Stimulated activated CD4-positive, alpha-beta T cell treated with anti-CD3 and anti-CD28 coated beads, Interleukin-1b, Interleukin-23, amount 100 ng/mL, for 48 hours (primary cell): Measurements from ENCODE around the gene RNF207.

Experiments used
- DNase-seq: peaks from one replicate; pipeline ENCODE4 v3.0.0-alpha.2; 2020

RNF207 gene

DNA sequence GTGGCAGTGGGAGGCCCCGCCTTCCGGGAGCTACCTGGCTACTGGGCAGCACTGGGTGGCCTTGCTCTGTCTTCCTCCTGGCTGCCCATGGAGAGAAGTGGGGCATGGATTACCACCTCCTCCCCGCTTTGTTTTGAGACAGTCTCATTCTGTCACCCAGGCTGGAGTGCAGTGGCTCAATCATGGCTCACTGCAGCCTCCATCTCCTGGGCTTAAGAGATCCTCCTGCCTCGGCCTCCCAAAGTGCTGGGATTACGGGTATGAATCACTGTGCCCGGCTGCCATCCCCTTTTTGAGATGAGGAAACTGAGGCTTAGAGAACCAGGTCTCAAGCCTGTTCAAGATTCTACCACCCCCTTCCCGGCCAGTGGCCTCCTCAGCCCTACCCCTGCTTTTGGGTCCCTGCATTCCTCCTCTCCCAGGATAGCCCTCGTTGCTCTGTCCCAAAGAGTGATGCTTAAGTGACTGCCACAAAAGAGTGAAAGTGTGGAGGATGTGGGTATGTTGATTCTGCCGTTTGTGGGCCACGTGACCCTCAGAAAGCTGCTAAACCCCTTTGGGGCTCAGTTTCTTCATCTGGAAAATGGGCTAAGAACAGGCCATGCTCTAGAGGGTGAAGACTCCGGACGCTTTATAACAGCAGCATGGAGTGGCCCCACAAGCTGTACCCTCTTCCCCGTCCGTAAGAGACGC, 45.9 kb downstream of the RNF207 start:
- DNase-seq, result no peak

DNA sequence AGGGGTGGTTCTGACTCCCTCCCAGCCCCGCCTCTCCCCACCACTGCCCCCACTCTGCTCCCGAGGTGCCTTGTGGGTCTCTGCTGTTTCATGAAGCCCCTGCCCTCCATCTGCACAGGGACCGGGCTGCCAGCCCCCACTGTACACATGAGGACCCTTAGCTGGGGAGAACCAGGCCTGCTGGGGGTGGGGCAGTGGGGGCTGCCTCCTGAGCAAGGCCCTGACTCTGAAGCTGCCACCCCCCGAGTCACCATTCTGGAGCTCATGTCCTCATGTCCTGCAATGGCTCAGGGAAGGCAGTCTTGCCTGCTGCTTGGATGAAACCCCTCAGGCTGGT, 46.4 kb downstream of the RNF207 start:
- no peak for DNase-seq

DNA sequence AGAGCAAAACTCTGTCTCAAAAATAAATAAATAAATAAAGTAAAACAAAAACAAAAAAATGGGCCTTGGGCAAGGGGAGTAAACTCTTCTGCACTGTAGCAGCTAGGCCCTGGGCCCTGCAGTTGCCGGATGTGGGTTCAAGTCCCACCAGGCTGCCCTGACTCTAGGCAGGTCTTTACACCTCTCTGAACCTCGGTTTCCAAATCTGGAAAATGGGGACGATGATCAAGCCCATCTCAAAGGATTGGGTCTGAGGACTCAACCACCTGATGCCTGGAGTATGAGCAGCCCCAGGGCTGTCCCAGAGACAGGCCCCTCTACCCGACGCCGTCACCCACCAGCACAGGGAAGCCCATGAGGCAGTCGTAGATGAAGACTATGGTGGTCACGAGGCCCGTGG, 47.5 kb downstream of the RNF207 start:
- no peak for DNase-seq

DNA sequence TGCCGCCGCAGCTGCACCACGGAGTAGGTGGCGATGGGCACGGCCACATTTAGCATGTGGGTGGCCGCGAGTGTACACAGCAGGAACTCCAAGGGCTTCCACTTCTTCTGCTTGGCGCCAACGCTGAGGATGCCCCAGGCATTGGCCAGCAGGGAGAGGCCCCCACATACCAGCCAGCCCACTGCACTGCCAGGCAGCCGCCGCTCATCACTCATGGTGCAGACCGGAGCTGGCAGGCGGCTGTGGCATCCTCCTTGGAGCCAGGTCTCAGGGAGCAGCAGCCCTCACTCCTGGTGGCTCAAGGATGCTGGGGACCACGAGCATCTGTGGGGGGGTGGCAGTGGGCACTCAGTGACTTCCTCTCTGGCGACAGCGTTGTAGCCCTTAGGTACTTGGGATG, 48.8 kb downstream of the RNF207 start:
- no peak for DNase-seq

DNA sequence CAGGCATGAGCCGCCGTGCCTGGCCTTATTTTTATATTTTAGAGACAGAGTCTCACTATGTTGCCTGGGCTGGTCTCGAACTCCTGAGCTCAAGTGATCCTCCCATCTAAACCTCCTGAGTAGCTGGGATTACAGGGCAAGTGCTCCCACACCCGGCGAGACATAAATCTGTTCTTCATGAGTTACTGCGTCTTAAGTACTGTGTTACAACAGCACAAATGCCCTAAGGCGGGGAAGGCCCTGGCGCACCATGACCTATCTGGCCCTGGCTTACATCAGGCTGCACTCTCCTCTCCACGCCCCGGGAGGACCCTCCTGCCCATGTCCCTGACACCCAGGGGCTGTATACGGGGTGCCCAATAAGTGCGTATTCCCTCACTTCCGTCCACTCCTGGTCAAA, 50.7 kb downstream of the RNF207 start:
- no peak for DNase-seq

DNA sequence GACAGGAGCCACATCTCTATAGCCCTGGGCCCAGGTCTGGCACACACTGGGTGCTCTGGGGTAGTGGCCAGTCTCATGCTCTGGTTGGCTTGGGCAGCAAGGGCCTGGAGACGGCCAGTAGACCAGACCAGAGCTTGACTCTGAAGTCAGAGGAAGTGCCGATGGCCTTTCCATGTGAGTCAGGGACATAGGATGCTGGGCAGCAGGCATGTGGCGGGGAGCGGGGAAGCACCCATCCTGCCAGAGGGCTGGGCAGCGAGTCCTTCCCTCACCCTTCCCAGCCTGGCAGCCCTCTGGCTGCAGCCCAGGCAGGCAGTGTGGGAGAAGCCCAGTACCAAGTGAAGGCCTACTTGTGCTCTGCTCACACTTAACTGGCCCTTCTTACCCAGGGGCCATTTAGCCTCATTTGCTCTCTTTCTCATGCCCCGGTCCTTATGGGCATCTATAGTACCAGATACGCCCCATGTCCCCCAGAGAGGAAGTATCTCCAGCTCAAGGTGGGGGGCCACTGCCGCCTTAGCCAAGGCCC, 51.7 kb downstream of the RNF207 start:
- DNase-seq, result no peak

DNA sequence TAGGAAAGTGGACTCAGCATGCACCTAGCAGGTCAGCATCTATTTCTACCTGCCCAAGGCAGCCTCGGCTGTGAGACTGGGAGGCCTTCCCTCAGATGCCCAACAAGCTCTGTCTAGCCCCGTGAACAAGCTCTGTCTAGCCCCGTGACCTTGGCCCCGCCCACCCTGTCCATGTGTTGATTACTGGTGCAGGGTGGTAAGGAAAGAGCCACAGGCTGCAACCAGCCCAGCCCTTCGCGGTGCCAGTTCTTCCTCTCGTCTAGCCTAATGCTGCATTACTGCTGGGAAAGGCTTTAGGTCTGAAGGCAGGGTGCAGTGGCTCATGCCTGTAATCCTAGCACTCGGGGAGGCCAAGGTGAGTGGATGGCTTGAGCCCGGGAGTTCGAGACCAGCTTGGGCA, 52.8 kb downstream of the RNF207 start:
- DNase-seq, result no peak

DNA sequence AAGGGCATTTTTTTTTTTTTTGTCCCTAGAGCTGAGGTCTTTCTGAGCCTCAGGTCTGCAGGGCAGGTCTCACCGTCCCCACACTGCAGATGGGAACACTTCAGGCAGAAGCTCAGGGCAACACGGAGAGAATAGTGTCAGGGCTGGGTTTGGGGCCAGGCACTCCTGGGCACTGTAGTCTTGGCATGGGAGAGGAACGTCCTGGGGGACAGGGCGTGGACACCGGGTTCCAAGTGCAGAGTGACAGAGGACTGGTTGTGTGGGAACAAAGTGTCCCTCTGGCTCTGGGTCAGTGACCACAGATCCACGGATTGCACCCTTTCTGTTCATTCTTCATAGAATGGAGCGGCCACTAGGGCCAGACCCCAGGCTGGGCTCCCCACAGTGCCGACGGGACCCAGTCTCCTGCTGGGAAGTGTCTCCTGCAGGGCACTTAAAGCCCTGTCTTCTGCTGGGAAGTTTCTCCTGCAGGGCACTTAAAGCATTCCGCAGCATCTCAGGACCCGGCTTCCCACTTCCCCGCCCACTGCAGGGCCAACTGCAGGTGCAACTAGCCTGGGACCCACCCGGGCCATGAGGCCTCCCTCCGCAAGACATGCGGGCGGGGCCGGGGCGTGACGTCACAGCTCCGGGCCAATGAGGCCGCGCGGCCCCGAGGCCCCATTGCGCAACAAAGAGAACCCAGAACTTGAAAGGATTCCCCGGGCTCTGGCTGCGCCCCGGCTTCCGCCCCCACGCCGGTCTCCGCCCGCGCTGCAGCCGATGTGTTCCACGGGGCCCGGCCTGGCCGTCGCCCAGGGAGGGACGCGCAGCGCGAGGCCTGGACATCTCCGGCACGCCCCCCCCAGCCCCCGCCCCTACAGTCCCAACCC, 53.8 kb downstream of the RNF207 start:
- DNase-seq, result peak; percentile 75

DNA sequence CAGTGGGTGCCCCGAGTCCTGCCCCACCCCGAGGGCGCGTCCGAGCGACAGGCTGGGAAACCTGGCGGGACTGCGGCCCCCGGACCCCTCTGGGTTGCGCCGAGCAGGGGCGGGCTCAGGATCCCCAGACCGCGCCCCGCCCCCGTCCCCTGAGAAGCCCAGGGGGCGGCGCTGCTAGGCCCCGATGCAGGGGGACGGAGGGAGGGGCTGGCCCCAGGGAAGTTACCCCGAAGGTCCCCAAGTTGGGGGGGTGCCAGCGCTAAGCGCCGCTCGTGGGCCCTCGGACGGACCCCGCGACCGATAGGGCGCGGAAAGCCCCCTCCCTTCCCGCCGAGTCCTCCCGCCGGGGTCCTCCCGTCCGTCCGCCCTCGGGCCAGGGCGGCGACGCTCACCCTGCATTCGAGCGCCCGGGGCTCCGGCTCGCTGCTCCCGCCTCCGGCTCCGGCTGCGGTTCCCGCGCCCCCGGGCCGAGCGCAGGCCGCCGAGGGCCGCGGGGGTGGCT, 54.6 kb downstream of the RNF207 start:
- DNase-seq, result no peak

DNA sequence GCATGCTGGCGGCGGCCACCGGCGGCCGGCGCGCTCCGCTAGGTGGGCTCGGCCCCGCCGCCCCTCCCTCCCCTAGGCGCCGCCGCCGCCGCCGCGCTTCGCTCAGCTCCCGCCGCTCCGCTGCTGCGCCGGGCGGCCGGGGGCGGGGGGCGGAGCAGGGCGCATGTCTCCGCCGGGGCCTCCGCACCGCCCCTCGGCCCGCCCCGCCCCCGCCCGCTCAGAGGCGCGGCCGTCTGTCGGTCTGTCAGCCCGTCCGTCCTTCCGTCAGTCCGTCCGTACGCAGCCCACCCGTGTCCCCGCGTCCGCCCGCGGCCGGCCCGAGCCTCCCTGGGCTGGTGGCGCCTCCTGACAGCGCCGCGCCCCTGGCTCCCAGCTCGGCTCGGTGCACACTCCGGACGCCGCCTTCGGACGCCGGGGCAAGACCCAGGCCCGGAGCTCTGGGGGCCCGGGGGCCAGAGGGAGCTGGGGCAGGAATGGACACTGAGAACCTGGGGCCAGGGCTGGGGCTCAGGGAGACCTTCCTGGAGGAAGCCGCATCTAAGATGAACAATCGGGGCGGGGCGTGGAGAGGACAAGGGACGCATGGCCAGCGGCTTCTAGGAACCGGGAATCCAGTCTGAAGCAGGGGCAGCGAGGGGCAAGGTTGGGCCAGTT, 55.2 kb downstream of the RNF207 start, which contains the start of gene GPR153:
Gene GPR153, minus strand, starts transcription at position 138 of the 654 bp plus-strand sequence. CDS start 6,193 bp downstream, outside the sequence.
- DNase-seq, result peak; percentile 26

DNA sequence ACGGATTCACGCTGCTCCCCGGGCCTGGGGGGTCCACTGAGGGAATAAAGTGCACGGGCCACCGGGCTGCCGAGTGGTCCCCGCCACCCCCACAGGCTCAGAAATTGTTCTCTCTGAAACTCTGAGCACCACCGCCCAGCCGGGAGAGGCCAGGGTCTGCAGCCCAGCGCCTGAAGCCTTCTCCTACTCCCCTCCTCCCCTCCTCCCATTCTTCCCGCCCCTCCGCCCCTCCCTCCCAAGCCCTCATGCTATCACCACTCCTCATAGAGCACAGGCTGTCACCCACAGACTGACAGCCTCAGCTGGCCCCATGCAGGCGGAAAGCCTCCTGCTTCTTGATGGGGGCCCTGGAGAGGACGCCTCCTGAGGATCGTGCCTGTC, 55.7 kb downstream of the RNF207 start:
- no peak for DNase-seq

DNA sequence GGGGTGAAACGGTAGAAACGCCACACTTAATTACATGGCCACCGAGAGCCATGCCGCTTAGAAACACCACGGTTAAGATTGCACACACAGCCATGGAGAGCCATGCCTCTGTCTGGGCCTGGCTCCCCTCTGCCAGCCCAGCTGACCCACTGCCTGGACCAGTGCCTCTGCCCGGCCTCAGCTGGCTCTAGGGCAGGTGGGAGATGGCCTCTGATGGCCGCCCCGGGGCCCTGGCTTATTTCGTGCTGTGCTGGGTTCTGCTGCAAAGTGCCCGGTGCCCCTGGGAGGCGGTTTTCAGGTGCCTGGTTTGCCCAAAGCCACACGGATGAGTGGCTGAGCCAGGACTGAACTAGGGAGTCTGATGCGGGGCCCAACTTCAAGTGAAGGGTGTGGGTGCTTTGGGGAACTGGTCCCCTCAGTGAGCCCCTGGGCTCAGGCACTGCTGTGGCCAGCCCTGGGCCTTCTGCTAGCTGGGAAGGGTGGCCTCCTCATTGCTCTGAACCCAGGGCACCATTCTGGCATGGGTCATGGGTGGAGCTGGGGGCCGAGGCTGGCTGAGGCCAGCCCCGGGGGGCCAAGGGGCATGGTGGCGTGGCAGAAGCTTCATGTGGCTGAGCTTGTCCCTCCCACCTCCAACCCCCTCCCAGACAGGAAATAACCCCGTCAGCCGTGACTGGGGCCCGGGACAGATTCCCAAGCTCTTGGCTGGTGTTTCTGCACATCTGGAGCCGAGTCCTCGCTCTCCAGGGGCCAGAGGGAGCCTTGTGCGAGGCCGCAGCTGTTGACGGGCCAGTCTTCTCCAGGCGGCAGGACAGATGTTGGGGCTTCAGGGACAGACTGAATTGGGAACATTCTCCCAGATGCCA, 56.9 kb downstream of the RNF207 start:
- no peak for DNase-seq

DNA sequence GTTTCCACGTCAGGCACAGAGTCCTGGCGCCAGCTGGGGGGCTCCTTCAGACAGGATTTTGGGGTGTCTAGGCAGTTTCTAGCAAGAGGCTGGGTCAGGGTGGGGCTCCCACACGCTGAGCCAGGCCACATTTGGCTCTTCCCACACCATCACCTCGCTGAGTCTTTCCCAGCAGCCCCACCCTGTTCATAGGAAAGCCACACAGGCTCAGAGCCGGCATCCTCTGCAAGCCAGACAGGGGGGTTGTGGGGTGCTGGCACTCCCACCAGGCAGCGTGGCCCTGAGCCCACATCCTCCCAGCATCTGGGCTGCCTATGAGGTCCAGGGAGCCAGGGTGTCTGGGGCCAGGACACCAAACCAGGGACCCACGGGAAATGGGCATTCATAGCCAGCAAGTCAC, 57.8 kb downstream of the RNF207 start:
- DNase-seq, result no peak

DNA sequence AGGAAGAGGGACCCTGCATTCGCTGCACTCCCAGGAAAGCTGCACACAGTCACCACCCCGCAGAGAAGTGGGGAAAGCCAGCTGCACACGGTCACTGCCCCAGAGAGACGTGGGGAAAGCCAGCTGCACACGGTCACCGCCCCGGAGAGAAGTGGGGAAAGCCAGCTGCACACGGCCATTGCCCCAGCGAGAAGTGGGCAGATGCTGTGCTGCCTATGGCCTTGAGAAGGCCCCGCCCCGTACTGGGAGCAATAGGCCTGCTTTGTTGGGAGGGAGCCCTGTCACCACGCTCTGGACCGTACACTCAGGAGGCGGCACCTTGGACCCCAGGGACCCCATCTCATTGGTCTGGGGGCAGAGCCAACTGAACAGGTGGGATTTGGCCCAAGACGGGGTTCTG, 59.2 kb downstream of the RNF207 start:
- DNase-seq, result no peak

DNA sequence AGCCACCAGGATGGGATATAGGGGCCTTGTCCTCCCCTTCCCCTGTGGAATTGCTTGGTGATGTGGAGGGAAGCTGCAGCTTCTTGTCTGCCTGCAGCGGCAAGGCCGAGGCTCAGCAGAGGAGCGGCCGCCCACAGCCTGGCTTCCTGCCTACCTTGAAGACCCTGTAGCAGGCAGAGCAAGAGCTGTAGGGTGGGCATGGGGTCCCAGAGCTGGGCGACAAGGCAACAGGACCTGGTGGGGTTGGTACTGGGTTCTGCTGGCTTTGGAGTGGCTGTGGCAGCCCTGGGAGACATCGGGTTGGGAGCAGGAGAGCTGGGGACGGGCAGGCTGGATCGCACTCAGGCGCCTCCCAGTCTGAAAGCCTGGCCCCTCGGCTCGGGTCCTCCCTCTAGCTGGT, 60.7 kb downstream of the RNF207 start:
- DNase-seq, result no peak

DNA sequence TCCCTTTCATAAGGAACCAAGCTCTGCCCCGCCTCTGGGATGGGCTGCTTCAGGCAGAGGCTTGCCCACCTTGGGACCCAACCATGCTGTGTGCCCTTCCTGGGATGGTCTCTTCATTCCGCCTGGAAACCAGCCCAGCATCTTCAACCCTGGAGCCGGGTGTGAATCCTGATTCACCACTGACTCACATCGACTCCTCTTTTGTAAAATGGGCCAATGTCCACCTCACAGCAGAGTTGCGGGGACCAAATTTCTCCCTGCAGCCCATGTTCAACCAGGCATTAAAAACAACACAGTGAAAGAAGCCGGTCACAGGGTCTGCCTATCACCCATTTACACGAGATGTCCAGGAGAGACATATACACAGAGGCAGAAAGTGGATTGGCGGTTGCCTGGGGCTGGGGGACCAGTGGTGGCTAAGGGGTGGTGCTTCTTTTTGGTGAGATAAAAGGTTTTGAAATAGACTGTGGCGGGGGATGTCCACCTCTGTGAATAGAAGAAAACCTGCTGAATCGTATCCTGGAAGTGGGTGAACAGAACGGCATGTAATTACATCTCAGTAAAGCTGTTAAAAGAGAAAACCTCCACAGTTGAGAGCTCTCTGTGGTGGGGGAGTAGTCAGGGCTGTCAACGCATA, 61.9 kb downstream of the RNF207 start:
- DNase-seq, result no peak

DNA sequence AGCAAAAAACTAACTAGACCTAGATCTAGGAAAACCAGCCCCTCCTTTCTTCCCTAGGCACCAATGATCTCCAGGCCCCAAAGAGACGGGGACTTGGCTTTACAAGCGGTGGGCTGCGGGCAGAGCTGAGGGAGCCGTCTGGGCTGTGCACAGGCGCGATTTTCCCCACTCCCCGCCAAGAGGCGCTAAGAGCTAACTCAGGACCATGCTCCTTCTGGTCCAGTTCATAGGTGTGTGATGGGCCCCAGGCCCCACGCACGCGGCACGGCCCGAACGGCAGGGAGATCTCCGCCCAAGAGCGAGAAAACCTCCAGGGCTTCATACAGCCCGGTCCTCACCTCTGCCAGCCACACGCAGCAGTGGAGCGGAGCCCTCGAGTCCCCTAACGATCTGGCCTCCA, 62.5 kb downstream of the RNF207 start:
- no peak for DNase-seq

DNA sequence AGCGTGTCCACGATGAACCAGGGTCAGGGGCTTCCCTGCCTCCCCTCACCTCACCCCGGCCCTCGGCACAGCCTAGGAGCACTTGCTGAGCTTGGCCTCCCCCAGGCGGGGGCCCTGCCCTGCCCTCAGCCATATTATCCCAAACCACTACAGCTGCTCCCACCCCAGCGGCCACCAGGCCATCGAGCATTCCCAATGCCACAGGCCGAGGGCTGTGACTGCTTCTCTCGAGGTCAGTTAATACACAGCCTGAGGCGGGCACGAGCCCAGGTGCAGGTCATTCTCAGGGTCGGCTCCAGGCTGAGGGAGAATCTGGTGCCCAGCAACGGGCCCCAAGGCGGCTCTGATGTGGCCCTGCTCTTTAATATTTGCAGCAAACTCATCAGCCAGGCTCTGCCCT, 63.4 kb downstream of the RNF207 start:
- no peak for DNase-seq

DNA sequence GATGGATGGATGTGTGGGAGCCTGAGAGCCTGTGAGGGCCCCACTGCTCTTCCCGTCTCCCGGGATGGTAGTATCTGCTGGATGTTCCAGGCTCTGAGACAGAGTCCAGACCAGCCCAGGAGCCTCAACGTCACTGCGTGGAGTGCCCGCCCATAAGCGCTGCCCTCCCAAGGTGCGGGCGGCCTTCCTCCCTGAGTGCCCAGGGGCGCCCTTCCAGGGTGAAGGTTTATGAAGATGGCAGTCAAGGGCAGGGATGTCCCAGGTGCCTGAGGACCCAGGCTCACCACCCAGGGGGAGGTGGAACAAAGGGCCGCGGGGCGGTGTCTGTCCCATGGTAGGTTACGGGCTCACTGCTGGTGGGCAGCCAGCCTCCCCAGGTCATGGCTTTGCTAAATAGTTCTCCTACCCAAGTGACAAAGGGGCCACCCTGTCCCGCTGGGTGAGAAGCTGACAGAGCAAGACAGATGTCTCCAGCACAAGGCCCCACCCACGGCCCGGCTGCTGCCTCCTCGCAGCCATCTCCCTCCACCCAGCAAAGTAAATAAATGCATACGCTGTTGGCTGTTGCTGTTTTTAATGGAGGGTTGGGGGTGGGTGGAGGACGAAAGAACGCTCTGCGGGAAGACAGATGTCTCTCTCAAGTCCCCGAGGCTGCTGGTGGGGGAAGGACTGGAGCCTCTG, 63.9 kb downstream of the RNF207 start:
- no peak for DNase-seq

DNA sequence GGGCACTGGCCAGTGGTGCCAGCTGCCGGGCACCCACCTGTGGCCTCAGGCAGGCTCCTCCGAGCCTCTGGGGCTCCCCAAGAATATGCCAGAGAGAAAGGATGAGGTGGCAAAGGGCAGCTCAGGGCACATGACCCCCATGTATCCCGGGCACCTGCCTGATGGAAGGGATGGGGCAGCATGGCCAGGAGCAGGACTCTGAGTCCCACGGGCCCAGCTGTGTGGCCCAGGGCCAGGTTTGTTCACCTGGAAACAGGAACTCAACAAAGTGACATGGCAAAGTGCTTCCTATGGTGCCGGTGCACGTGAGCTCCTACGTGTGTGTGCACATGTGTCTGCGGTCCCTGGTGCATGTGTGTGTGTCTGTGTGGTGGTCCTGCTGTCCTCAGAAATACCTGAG, 64.5 kb downstream of the RNF207 start:
- no peak for DNase-seq
